SK-N-SH (cell line): ENCODE results near the gene CSNK2A1.

ENCODE experiments used
- CTCF ChIP-seq: fragments of 200-600 bp; sonication (generic); IDR thresholded peaks from 2 replicates; pipeline ENCODE4 v1.6.1; 2017; ENCODE audit warnings: antibody characterized with exemption, mild to moderate bottlenecking, moderate library complexity
- JUND ChIP-seq: IDR thresholded peaks from 2 replicates; pipeline ENCODE4 v1.4.0; 2012
- POLR2AphosphoS5 ChIP-seq: IDR thresholded peaks from 2 replicates; pipeline ENCODE4 v1.6.1; 2012; ENCODE audit warnings: low read depth, low read length
- REST ChIP-seq: IDR thresholded peaks from 2 replicates; pipeline ENCODE4 v1.6.1; 2012; ENCODE audit warnings: mild to moderate bottlenecking, low read depth, low read length, moderate library complexity
- TAF1 ChIP-seq: IDR thresholded peaks from 2 replicates; pipeline ENCODE4 v1.6.1; 2012; ENCODE audit warnings: low read depth, mild to moderate bottlenecking, low read length, moderate library complexity, borderline replicate concordance
- YY1 ChIP-seq: IDR thresholded peaks from 2 replicates; pipeline ENCODE4 v1.4.0; 2012; ENCODE audit warnings: low read depth, mild to moderate bottlenecking

GRCh38 chr20:582204-582603, 38.6 kb upstream of the CSNK2A1 start:
- TF ChIP-seq CTCF (no peak), TAF1 (no peak), YY1 (no peak), REST (no peak), JUND (no peak), POLR2AphosphoS5 (no peak)
